Omental fat pad (tissue), 4 donors: ENCODE data around the gene SLC38A8. TPM values are rescaled to one million over a fixed set of nuclear protein-coding genes. Genes with fewer than 3 reads are reported as not detected.

Experiments
- ATAC-seq: fragments of 150-250 bp; one replicate; pipeline ENCODE4 v1.9.1; 2016; ENCODE audit warnings: mild to moderate bottlenecking, moderate library complexity; ENCODE audit not compliant: low FRiP score
- DNase-seq: peaks from one replicate; pipeline ENCODE4 v3.0.0-alpha.2; 2019; ENCODE audit warnings: low spot score
- CTCF ChIP-seq, 3 donors: fragments of 450-650 bp; IDR thresholded peaks; one replicate each; pipeline ENCODE4 v1.5.1; 2016 to 2017; ENCODE audit warnings: antibody characterized with exemption in 3 of 3, mild to moderate bottlenecking in 3 of 3, moderate library complexity in 2 of 3
- total RNA-seq, 4 donors: library from RNA; depleted of rRNA; stranded (reverse); fragments of >200 nt; gene quantifications; one replicate each; pipeline ENCODE4 v1.1.0, GENCODE V29; 2016

The SLC38A8 gene
- total RNA-seq, 4 donors from 2014 or later: not detected

- ATAC-seq (no peak), DNase-seq (no peak)
- TF ChIP-seq CTCF (IDR thresholded peaks at IDR 0.05): no peak
Observed at GRCh38 chr16:84081446-84081989, 38.9 kb upstream of the SLC38A8 start.

- ATAC-seq (no peak), DNase-seq (no peak)
- no peak for TF ChIP-seq CTCF (IDR thresholded peaks at IDR 0.05)
Observed at GRCh38 chr16:84080813-84081212, 38.2 kb upstream of the SLC38A8 start.

GRCh38 chr16:84080378-84080777 lies 37.8 kb upstream of the SLC38A8 start:
- ATAC-seq (no peak), DNase-seq (no peak)
- TF ChIP-seq CTCF (IDR thresholded peaks at IDR 0.05): no peak

GRCh38 chr16:84079664-84080063 lies 37.1 kb upstream of the SLC38A8 start:
- TF ChIP-seq CTCF (IDR thresholded peaks at IDR 0.05): no peak
- no peak for DNase-seq
- no peak for ATAC-seq

GRCh38 chr16:84075376-84075775 lies 32.8 kb upstream of the SLC38A8 start:
- ATAC-seq: no peak

GRCh38 chr16:84074721-84075120 lies 32.1 kb upstream of the SLC38A8 start:
- DNase-seq: no peak
- ATAC-seq: no peak
- no peak for TF ChIP-seq CTCF (IDR thresholded peaks at IDR 0.05)

More at GRCh38 chr16:84075376-84075775, 32.8 kb upstream of the SLC38A8 start:
- no peak for DNase-seq
- no peak for TF ChIP-seq CTCF (IDR thresholded peaks at IDR 0.05)

GRCh38 chr16:84072014-84072413 lies 29.4 kb upstream of the SLC38A8 start:
- DNase-seq (no peak), ATAC-seq (no peak)
- TF ChIP-seq CTCF (IDR thresholded peaks at IDR 0.05): no peak
